ENCODE results near the gene ARHGEF12. TPM values are rescaled to one million over a fixed set of nuclear protein-coding genes. Genes with fewer than 3 reads are reported as not detected.
A peak's percentile ranks its signal among the peaks of the same experiment; 100 is the strongest.

ARHGEF12 gene
- total RNA-seq, 2 experiments from 2014 or later, result 13.7 to 13.8 TPM

GRCh38 chr11:120398132-120398531, 61.9 kb downstream of the ARHGEF12 start:
- peaks cover 2% of the 10 kb centered on the region for H3K4me1 Mint-ChIP-seq
- H3K9me3 Mint-ChIP-seq, result peaks cover 3% of the 10 kb centered on the region
- no peak overlapping the region for H3K27ac Mint-ChIP-seq
- DNase-seq, result no peak
- peaks cover 2% of the 10 kb centered on the region for H3K36me3 Mint-ChIP-seq
- H3K27me3 Mint-ChIP-seq, result peaks cover 29% of the 10 kb centered on the region
- H3K4me3 Mint-ChIP-seq, result no peak overlapping the region

GRCh38 chr11:120399307-120399706, 63.1 kb downstream of the ARHGEF12 start:
- no peak for DNase-seq
- Mint-ChIP-seq H3K27ac (no peak overlapping the region), H3K27me3 (peaks cover 23% of the 10 kb centered on the region), H3K4me3 (no peak overlapping the region), H3K4me1 (peaks cover 2% of the 10 kb centered on the region), H3K9me3 (peaks cover 3% of the 10 kb centered on the region), H3K36me3 (peaks cover 1% of the 10 kb centered on the region)

- Mint-ChIP-seq H3K9me3 (no peaks in the 10 kb centered on the region), H3K4me1 (peaks cover 2% of the 10 kb centered on the region), H3K27me3 (peaks cover 23% of the 10 kb centered on the region), H3K36me3 (no peaks in the 10 kb centered on the region), H3K27ac (no peak overlapping the region), H3K4me3 (no peak overlapping the region)
- DNase-seq, result no peak
These were observed 64.6 kb downstream of the ARHGEF12 start for GRCh38 chr11:120400564-120401364.

GRCh38 chr11:120401506-120401905, 65.3 kb downstream of the ARHGEF12 start:
- Mint-ChIP-seq H3K9me3 (no peaks in the 10 kb centered on the region), H3K36me3 (no peaks in the 10 kb centered on the region), H3K27ac (no peak overlapping the region), H3K27me3 (peaks cover 23% of the 10 kb centered on the region), H3K4me1 (peaks cover 2% of the 10 kb centered on the region), H3K4me3 (no peak overlapping the region)
- DNase-seq, result no peak

GRCh38 chr11:120403966-120404365, 67.8 kb downstream of the ARHGEF12 start:
- peaks cover 2% of the 10 kb centered on the region for H3K4me1 Mint-ChIP-seq
- no peaks in the 10 kb centered on the region for H3K9me3 Mint-ChIP-seq
- H3K27ac Mint-ChIP-seq, result no peak overlapping the region
- peaks cover 19% of the 10 kb centered on the region for H3K27me3 Mint-ChIP-seq
- H3K36me3 Mint-ChIP-seq, result no peaks in the 10 kb centered on the region
- H3K4me3 Mint-ChIP-seq, result no peak overlapping the region
- no peak for DNase-seq

- H3K9me3 Mint-ChIP-seq, result no peaks in the 10 kb centered on the region
- no peaks in the 10 kb centered on the region for H3K36me3 Mint-ChIP-seq
- no peak overlapping the region for H3K4me3 Mint-ChIP-seq
- H3K4me1 Mint-ChIP-seq, result no peaks in the 10 kb centered on the region
- H3K27ac Mint-ChIP-seq, result no peak overlapping the region
- DNase-seq, result no peak
- peaks cover 15% of the 10 kb centered on the region for H3K27me3 Mint-ChIP-seq
These were observed 68.3 kb downstream of the ARHGEF12 start for GRCh38 chr11:120404495-120404894.

- H3K27ac Mint-ChIP-seq, result no peak overlapping the region
- no peaks in the 10 kb centered on the region for H3K9me3 Mint-ChIP-seq
- no peak overlapping the region for H3K4me3 Mint-ChIP-seq
- peaks cover 9% of the 10 kb centered on the region for H3K27me3 Mint-ChIP-seq
- no peaks in the 10 kb centered on the region for H3K4me1 Mint-ChIP-seq
- no peak for DNase-seq
- no peaks in the 10 kb centered on the region for H3K36me3 Mint-ChIP-seq
These were observed 73.4 kb downstream of the ARHGEF12 start for GRCh38 chr11:120409655-120410054.

GRCh38 chr11:120410622-120411380, 74.6 kb downstream of the ARHGEF12 start:
- DNase-seq, result no peak
- no peaks in the 10 kb centered on the region for H3K36me3 Mint-ChIP-seq
- H3K4me3 Mint-ChIP-seq, result no peak overlapping the region
- H3K27ac Mint-ChIP-seq, result no peak overlapping the region
- H3K9me3 Mint-ChIP-seq, result no peaks in the 10 kb centered on the region
- H3K4me1 Mint-ChIP-seq, result no peaks in the 10 kb centered on the region
- peaks cover 4% of the 10 kb centered on the region for H3K27me3 Mint-ChIP-seq

- Mint-ChIP-seq H3K9me3 (no peaks in the 10 kb centered on the region), H3K27me3 (peaks cover 4% of the 10 kb centered on the region), H3K4me3 (no peak overlapping the region), H3K4me1 (no peaks in the 10 kb centered on the region), H3K27ac (no peak overlapping the region), H3K36me3 (no peaks in the 10 kb centered on the region)
- no peak for DNase-seq
These were observed 77.3 kb downstream of the ARHGEF12 start for GRCh38 chr11:120413480-120413879.

- Mint-ChIP-seq H3K4me1 (peaks cover 9% of the 10 kb centered on the region), H3K27me3 (no peaks in the 10 kb centered on the region), H3K27ac (no peak overlapping the region), H3K36me3 (peaks cover 5% of the 10 kb centered on the region), H3K9me3 (no peaks in the 10 kb centered on the region), H3K4me3 (no peak overlapping the region)
- no peak for DNase-seq
These were observed 84.4 kb downstream of the ARHGEF12 start for GRCh38 chr11:120420572-120420971.

GRCh38 chr11:120424185-120424969, 88.2 kb downstream of the ARHGEF12 start:
- no peak overlapping the region for H3K4me3 Mint-ChIP-seq
- H3K4me1 Mint-ChIP-seq, result peaks cover 9% of the 10 kb centered on the region
- DNase-seq, result no peak
- no peak overlapping the region for H3K27ac Mint-ChIP-seq
- H3K9me3 Mint-ChIP-seq, result no peaks in the 10 kb centered on the region
- peaks cover 4% of the 10 kb centered on the region for H3K36me3 Mint-ChIP-seq
- H3K27me3 Mint-ChIP-seq, result no peaks in the 10 kb centered on the region

GRCh38 chr11:120424970-120425332, 88.7 kb downstream of the ARHGEF12 start:
- no peak overlapping the region for H3K4me3 Mint-ChIP-seq
- no peaks in the 10 kb centered on the region for H3K27me3 Mint-ChIP-seq
- H3K9me3 Mint-ChIP-seq, result no peaks in the 10 kb centered on the region
- DNase-seq, result no peak
- peaks cover 9% of the 10 kb centered on the region for H3K4me1 Mint-ChIP-seq
- no peak overlapping the region for H3K27ac Mint-ChIP-seq
- H3K36me3 Mint-ChIP-seq, result peaks cover 4% of the 10 kb centered on the region

GRCh38 chr11:120425527-120425926, 89.3 kb downstream of the ARHGEF12 start:
- Mint-ChIP-seq H3K27me3 (no peaks in the 10 kb centered on the region), H3K4me3 (no peak overlapping the region), H3K4me1 (peaks cover 9% of the 10 kb centered on the region), H3K36me3 (peaks cover 4% of the 10 kb centered on the region), H3K9me3 (no peaks in the 10 kb centered on the region), H3K27ac (no peak overlapping the region)
- no peak for DNase-seq

- Mint-ChIP-seq H3K4me3 (no peak overlapping the region), H3K9me3 (no peaks in the 10 kb centered on the region), H3K36me3 (no peaks in the 10 kb centered on the region), H3K4me1 (peaks cover 19% of the 10 kb centered on the region), H3K27ac (no peak overlapping the region), H3K27me3 (no peaks in the 10 kb centered on the region)
- no peak for DNase-seq
These were observed 93.9 kb downstream of the ARHGEF12 start for GRCh38 chr11:120430146-120430545.

- Mint-ChIP-seq H3K27me3 (no peaks in the 10 kb centered on the region), H3K4me1 (peaks cover 17% of the 10 kb centered on the region), H3K9me3 (no peaks in the 10 kb centered on the region), H3K36me3 (no peaks in the 10 kb centered on the region), H3K27ac (peak overlapping the region; percentile 88), H3K4me3 (peak overlapping the region; percentile 34)
- DNase-seq, result peak; percentile 6
These were observed 95.4 kb downstream of the ARHGEF12 start for GRCh38 chr11:120431633-120432032.
